DMS153 treated with DMSO at 0.1 percent for 48 hours (cell line): ENCODE measurements around the gene CA7.
"Not testable (repeated sequence)": the region's sequence is repeated elsewhere in the genome, so short reads cannot be mapped to it uniquely, and the experiment has no call there.

Source experiments
- DNase-seq: peaks from one replicate; lab custom pipeline; 2025; ENCODE audit not compliant: unreplicated experiment; lab: John Stamatoyannopoulos, UW

The CA7 gene

DNA sequence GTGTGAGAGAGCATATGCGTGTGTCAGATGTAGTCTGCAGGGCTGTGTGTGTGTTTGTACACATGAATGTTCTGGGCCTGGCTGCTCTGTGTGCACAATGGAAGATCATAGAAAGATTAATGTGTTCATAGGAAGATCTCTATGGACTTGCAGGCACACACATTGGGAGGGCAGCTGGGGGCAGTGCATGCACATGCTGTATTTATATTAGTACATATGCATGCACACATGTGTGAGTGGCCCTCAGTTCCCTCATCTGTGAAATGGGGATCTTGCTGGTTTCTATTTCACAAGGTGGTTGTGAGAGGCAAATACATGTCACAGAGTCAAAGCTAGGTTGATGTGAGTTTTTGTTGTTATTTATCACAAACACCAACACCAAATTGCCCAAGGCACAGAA, 2.1 kb downstream of the CA7 start:
- DNase-seq: no peak

DNA sequence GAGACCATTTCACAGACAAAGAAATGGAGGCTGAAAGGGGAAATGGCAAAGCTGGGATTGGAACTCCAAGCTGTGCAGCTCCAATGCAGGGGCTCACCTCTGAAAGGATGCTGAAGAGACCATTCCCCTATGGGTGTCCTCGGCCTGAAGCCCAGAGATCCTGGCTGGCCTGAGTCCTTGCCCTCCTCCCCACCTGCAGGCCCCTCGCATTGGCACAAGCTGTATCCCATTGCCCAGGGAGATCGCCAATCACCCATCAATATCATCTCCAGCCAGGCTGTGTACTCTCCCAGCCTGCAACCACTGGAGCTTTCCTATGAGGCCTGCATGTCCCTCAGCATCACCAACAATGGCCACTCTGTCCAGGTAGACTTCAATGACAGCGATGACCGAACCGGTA, 2.6 kb downstream of the CA7 start:
- no peak for DNase-seq

DNA sequence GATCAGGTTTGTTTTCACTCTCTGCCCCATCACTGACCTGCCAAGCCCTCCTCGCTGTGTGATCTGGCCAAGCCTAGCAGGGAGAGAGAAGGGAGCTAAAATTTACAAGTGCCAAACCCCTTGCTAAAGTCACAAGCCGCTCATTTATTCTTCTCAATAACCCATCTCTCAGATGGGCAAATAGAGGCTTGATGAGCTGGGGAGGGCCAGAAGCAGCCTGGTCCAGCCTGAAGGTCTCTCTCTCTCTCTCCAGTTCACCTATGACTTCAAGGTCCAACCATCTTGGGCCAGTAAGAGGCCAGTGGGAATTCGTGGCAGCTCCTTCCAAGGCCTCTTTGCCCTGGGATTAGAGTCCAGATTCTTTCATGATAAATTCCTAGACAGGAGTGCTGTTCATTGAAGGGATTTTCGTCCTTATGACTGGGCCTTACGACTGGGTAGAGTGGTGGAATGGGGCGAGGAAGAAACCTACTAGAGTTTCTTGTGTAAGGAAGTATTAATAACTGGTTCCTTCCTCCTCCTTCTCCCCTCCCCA, 3.4 kb downstream of the CA7 start:
- no peak for DNase-seq

DNA sequence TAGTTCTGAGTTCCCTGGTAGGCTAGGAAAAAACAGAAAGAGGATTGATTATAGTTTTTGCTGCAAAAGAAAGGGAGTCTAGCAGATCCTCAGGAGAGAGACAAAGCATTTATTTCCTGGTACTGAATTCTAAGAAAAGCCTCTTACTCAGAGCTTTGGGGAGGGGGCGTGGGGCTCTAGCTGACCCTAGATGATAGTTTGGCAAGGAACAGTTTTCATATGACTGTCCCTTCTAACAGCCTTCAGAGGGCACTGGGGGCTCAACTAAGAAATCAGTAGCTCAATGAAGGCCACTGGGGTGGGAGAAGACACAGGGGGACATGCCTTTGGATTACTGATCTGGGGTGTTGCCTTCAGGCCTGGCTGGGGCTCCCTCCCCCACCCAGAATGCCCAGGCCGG, 4.0 kb downstream of the CA7 start:
- DNase-seq: no peak

DNA sequence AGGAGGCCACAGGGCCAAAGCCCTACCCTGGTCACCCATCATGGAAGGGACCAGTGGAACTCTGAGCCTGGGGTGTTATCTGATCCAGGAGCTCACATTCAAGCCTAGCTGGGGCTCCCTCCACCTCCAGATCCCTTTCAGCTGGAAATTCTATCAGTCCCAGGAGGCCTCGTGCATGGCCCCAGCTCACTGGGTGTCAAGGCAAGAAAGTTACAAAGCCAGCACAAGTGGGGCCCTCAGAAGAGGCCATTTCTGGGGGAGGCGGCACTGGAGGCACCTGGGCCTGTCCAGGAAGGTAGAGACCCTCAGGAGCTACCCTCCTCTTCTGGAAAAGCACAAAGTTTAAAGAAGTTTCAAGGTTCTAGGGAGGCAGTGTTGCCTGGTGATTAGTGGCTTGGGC, 4.8 kb downstream of the CA7 start:
- DNase-seq: no peak

DNA sequence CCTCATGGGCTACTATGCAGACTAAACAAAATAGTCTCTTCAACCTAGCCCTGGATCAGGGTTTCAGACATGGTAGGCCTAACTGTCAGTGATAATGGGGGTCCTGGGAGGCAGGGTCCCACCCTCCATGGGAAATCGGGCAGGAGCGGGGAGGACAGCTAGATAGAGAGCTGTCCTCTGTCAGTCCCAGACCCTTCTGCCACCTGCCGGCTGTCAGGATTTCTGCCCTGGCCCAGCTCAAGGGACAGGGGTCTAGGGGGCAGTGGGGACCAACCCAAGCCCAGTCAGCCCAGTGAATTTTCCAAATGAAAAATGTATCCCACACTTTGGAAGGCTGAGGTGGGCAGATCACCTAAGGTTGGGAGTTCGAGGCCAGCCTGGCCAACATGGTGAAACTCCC, 5.3 kb downstream of the CA7 start:
- DNase-seq: no peak

DNA sequence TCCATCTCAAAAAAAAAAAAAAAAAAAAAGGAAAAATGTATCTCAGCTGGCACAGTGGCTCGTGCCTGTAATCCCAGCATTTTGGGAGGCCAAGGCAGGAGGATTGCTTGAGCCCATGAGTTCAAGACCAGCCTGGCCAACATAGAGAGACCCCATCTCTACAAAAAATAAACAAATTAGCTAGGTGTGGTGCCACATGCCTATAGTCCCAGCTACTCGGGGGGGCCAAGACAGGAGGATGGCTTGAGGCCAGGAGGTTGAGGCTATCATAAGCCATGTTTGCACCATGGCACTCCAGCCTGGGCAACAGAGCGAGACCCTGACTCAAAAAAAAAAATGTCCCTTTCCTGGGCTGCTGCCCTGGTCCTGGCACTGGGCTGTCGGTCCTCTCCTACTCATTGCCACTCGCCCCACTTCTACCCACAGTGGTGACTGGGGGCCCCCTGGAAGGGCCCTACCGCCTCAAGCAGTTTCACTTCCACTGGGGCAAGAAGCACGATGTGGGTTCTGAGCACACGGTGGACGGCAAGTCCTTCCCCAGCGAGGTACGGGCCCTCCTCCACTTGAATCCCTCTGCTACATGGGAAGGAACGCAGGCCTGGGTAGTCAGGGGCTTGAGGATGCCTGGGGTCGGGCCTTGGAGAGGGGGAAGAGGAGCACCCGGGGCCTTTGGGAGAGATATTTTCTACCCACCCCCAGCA, 6.1 kb downstream of the CA7 start:
- no peak for DNase-seq

DNA sequence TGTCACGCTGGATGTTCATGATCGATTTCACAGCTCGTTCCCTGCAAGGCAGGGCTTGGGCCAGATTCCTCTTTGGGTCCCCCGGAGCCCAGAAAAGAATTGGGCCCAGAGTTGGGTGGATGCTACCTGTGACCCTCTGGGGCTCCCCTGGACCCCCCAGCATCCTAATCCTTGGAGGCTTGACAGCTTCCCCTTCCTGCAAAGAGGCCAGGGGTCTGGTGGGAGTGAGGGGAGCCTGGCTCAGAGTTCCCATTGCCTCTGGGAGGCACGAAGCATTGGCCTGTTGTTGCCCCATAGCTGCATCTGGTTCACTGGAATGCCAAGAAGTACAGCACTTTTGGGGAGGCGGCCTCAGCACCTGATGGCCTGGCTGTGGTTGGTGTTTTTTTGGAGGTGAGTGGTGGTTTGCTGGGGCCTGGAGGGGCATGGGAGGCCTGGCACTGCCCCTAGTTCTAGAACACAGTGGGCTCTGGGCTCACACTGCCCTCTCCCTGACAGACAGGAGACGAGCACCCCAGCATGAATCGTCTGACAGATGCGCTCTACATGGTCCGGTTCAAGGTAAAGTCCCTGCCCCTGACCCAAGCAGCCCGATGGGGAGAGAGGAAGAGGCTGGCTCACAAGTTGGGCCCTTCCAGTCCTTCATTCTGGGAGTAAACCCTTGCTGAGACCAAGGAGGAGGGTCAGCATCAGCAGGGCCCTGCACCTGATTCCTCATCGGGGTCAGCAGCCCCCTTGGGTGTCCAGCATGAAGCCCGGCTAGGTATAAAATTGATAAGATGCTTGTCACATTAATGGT, 7.2 kb downstream of the CA7 start:
- DNase-seq: no peak

DNA sequence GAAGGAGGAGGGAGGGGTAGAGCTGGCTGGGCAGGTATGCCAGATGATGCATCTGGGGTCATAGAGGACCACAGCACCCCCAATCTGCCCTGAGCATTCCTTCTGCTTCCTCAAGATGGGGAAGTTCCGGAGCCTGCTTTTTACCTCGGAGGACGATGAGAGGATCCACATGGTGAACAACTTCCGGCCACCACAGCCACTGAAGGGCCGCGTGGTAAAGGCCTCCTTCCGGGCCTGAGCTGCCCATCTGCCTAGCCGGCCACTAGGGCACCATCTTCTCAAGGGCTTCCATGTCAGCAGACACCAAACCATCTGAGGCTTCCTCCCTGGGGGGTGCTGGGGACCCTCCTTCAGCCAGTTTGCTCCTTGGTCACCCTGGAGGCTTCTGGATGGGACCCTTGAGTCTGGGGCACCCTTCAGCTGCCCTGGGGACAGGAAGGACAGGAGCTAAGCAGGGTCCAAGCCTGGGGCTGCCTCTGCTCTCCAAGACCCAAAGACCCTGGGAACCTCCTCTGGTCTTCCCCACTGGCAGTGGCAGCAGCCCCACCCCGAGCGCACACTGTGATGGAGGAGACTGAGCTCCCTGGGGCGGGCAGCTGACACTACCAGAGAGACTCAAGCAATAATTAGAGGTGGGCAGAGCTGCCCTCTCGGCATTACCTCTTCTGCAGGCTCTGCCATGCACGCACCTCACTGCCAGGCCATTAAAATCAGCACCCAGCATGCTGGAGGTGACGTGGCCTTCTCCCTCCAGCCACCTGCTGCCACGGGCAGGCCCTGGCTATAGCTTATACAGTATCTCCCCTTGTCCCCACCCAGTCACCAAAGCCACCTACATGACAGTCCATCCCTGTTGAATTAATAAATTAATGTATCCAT, 9.3 kb downstream of the CA7 start:
- DNase-seq: no peak

DNA sequence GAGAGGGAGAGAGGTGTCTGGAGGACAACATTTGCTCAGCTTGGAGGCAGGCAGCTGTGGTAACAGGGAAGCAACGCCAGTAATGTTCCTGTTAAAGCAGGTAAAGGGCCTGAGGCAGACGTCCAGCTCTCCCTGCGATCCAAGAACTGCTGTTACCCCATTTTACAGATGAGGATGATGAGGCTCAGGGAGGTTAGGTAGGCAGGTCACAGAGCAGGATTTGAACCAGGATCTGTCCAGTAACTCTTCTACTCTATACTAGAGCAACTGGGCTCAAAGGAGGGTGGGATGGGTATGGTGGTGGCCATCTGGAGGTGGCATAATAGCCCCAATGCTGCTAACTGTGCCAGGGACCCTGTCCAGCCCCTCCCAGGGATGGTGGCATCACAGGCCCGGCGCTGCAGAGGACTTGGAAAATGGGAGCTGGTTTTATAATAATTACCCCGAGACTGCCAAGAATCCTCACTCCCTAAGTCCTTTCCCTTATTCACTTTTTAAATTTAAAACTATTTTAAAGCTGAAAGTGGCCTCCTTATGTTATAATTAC, 12.0 kb downstream of the CA7 start:
- no peak for DNase-seq

DNA sequence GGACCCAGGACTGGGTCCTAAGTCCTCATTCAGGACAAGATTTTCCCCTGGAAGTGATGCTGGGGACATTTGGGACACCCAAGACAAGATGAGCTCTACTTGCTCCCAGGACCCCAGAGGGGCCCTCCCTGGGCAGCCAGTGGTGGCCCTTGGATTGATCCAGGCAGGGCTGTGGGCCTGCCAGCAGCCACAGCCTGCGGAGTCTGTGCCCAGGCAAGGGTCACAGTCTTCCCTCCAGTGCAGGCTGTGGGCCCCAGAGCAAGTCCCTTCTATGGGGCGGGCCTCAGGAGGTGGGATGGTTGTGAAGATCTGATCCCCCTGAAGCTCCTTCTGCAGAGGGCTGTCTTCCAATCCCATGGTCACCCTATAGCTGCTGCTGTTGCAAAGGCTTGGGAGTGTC, 12.6 kb downstream of the CA7 start:
- DNase-seq: no peak

DNA sequence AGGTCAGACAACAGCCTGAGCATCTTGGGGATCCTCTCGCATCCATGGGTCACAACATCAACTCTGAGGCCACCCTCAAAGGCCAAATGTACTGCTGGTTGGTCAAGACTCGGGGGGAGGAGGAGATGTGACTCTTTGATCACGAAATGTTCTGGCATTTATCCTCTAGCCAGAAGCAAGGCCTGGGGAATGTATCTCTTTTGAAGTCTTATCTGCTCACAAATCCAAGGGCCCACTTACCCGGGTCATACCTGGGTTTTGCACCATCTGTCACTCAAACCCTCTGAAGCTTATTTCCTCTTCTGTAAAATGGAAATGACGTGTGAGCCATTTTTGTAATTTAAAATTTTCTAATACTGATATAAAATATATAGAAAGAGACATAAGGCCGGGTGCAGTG, 13.2 kb downstream of the CA7 start:
- no peak for DNase-seq

DNA sequence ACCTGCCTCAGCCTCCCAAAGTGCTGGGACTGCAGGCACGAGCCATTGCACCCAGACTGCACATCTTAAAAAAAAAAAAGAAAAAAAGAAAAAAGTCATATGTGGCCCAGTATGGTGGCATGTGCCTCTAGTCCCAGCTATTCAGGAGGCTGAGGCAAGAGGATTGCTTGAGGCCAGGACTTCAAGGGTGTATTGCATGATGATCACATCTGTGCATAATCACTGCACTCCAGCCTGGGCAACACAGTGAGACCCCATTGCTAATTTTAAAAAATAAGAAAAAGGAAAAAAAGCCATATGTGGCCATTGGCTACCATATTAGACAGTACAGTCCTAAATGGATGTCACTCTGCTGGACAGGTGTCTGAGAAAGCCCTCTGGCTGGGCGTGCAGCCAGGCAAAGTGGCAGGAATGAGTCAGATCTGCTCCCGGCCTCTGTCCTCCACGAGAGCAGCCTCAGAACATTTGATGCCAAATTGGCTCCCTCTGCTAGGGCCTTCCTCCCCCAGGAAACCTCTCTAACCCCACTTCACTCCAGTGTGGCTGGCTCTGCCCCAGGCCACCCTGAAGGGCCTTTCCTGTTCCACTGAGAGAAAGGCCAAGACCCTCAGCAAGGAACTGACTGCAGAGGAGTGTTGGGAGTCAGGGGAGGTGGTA, 14.7 kb downstream of the CA7 start:
- DNase-seq: no peak

DNA sequence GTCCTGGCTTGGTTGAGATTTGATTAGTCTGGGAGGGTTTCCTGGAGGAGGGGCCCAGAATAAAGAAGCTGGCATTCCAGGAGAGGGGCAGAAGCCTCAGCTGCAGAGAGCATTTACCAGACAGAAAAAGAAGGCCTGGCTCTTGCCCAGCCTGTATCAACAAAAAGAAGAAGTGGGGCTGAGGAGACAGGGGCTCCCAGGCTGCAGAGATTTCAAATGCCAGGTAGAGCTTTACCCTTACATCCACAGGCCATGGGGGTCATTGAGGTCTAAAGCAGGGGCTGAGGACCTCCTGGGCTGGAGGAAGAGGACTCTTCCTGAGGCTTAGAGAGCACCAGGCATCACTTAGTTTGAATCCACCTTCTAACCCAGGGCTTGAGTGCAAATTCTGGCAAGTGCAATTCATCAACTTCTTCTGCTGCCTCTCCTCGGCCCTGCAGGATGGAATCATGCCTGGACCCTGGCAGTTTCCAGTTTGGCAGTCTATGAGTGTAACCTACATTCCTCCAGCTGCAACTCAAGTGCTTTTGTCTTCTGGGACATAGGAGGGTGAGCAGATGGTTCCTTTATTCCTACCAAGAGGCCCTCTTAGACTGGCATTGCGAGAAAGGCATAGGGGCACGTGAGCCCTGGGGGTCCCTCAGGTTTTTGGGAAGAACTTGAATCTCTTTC, 15.3 kb downstream of the CA7 start:
- DNase-seq: no peak

DNA sequence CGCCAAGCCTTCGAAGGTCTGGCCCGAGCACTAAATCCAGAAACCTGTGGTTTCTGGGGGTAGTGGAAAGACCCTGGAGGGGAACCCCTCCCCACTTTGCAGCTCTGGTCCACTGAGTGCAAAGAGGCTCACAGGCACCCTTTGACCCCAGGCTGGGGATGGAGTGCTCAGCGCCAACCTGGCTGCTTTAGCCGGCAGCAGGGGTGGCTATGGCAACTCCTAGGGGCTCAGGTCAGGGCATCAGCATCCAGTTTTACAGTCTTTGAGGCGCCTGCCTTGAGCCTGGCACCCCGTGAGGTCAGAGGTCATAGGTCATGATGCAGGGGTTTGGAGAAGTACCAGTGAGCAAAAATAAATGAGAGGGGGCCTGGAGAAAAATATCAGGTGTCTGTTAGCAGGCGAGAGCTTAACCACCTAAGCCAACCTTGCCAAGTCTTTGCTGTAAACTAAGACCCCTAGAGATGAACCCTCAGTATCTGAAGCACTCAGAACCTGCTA, 17.9 kb downstream of the CA7 start:
- DNase-seq: no peak

DNA sequence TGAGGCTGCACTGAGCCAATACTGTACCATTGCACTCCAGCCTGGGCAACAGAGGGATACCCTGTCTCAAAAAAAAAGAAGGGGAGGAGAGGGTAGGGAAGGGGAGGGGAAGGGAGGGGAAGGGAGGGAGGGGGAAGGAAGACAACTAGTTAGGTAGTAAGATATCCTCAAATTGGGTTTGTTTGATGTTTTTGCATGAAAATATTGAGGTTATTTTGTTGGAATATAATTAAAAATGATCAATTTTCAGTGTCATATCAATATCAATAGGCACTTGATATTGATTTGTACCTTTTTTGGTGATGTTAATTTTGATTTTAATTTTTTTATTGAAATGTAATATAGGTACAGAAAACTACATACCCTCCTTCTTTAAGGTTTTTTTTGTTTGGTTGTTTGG, 19.5 kb downstream of the CA7 start:
- no peak for DNase-seq

DNA sequence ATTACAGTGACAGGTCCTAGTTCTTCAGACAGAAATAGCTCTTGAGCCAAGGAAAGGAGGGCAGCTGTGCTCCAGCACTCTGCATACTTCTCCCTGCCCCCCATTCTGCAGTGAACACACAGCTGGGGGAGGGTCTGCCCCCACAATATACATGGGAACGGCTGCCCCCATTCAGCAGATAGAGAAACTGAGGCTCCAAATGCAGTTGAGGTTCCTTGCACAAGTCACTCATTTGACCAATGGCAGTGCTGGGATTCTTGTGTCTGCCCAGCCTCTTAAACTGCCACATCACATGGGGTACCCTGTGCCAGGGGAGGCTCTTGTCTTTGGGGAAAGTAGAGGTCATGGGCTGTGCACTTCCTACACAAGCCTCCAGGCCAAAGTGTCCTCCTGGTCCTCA, 25.2 kb downstream of the CA7 start:
- DNase-seq: no peak

DNA sequence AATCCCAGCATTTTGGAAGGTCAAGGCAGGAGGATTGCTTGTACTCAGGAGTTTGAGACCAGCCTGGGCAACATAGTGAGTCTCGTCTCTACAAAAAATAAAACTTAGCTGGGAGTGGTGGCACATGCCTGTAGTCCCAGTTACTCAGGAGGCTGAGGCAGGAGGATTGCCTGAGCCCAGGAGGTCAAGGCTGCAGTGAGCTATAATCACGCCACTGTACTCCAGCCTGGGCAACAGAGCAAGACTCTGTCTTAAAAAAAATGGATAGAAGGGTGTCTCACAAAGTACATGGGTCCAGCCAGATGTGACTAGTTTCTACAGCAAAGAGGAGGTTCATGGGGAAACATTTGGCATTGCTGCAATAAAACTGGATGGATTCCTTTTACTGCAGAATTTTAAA, 27.1 kb downstream of the CA7 start:
- DNase-seq: not testable (repeated sequence)

DNA sequence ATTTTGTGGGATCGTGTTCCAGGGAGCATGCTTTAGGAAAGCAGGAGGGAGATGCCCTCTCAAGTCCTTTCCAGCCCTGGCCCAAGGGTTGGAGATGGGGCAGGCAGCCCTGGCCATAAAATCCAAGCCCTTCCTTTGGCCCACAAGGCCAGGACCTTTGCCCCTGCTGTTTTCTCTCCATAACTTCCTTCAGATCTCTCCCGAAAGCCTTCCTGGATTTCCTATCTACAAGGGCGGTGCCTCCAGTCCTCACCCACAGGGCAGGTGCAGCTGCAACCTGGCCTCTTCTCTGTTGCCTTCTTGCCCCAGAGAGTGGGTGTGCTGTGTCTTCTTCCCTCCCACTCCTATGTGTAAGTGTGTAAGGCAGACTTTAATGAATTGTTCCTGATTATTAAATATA, 27.6 kb downstream of the CA7 start:
- DNase-seq: no peak

DNA sequence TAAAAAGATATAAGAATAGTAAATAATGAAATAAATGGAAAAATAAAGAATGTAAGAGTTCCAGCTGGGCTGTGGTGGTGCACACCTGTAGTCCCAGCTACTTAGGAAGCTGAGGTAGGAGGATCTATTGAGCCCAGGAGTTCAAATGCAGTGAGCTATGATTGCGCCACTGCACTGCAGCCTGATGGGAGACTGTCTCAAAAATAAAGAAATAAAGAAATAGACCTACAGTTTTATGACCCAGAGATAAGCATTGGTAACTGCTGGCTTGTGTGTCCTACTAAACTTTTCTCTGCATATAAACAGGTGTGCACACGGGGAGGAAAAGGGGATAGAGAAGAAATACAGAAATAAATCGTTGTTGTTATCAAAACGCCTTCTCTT, 28.3 kb downstream of the CA7 start:
- DNase-seq: no peak
